DOHH2 (cell line): ENCODE data around the gene PSRC1.
A peak's percentile ranks its signal among the peaks of the same experiment; 100 is the strongest.

Experiments
- H3F3A ChIP-seq: fragments of 200-600 bp; sonication (generic), shearing (Covaris generic); 2 replicates; pipeline ENCODE4 v1.6.0; 2016; ENCODE audit warnings: antibody characterized with exemption, mild to moderate bottlenecking; ENCODE audit not compliant: control insufficient read depth, insufficient read depth
- H3K27ac ChIP-seq: fragments of 200-600 bp; sonication (generic); 2 replicates; pipeline ENCODE4 v1.5.1; 2014; ENCODE audit warnings: low read depth, mild to moderate bottlenecking, low read length, moderate library complexity
- H3K27me3 ChIP-seq: fragments of 200-600 bp; sonication (generic); 2 replicates; pipeline ENCODE4 v1.6.1; 2014; ENCODE audit warnings: mild to moderate bottlenecking, low read length, mixed read lengths; ENCODE audit not compliant: control insufficient read depth
- H3K36me3 ChIP-seq: fragments of 200-600 bp; sonication (generic); 2 replicates; pipeline ENCODE4 v1.6.1; 2014; ENCODE audit warnings: mild to moderate bottlenecking, low read length, moderate library complexity, mixed read lengths; ENCODE audit not compliant: control insufficient read depth
- H3K4me1 ChIP-seq: fragments of 200-600 bp; sonication (generic); 2 replicates; pipeline ENCODE4 v1.6.1; 2014; ENCODE audit warnings: mild to moderate bottlenecking, low read length, mixed read lengths; ENCODE audit not compliant: control insufficient read depth
- H3K4me2 ChIP-seq: fragments of 200-600 bp; sonication (generic); 2 replicates; pipeline ENCODE4 v1.6.0; 2014; ENCODE audit warnings: mild to moderate bottlenecking, low read length, moderate library complexity
- H3K4me3 ChIP-seq: fragments of 200-600 bp; sonication (generic); 2 replicates; pipeline ENCODE4 v1.5.1; 2014; ENCODE audit warnings: mild to moderate bottlenecking, low read length, mixed read lengths
- H3K79me2 ChIP-seq: fragments of 200-600 bp; sonication (generic); 2 replicates; pipeline ENCODE4 v1.6.1; 2014; ENCODE audit warnings: mild to moderate bottlenecking, low read length, mixed read lengths; ENCODE audit not compliant: control insufficient read depth
- H3K9me2 ChIP-seq: fragments of 200-600 bp; sonication (generic); replicated peaks from 2 replicates; pipeline ENCODE4 v1.6.1; 2014; ENCODE audit warnings: mild to moderate bottlenecking, low read length, mixed read lengths; ENCODE audit not compliant: control insufficient read depth
- H3K9me3 ChIP-seq: fragments of 200-600 bp; sonication (generic); 2 replicates; pipeline ENCODE4 v1.6.1; 2014; ENCODE audit warnings: antibody characterized with exemption, low read length, mixed read lengths; ENCODE audit not compliant: control insufficient read depth, insufficient read depth
- H4K20me1 ChIP-seq: fragments of 200-600 bp; sonication (generic); 2 replicates; pipeline ENCODE4 v1.6.0; 2014; ENCODE audit warnings: low read depth, mild to moderate bottlenecking, antibody characterized with exemption, low read length, moderate library complexity; ENCODE audit not compliant: control insufficient read depth, insufficient read depth
- CTCF ChIP-seq: fragments of 200-600 bp; sonication (generic); IDR thresholded peaks from one replicate; pipeline ENCODE4 v1.5.1; 2014; ENCODE audit warnings: antibody characterized with exemption, mild to moderate bottlenecking, low read depth, low read length; ENCODE audit not compliant: poor library complexity, severe bottlenecking
- EZH2phosphoT487 ChIP-seq: fragments of 200-600 bp; sonication (generic); IDR thresholded peaks from 2 replicates; pipeline ENCODE4 v1.6.1; 2017; ENCODE audit warnings: borderline replicate concordance, mild to moderate bottlenecking, antibody characterized with exemption, low read length, moderate library complexity, mixed read lengths

Gene PSRC1

GRCh38 chr1:109296782-109297181, 13.8 kb upstream of the PSRC1 start:
- no peak overlapping the region for H3K27ac ChIP-seq
- H3K4me2 ChIP-seq: no peak overlapping the region
- H4K20me1 ChIP-seq: no peaks in the 10 kb centered on the region
- H3K79me2 ChIP-seq: no peaks in the 10 kb centered on the region
- H3K27me3 ChIP-seq: no peaks in the 10 kb centered on the region
- no peak overlapping the region for H3K4me3 ChIP-seq
- H3K9me2 ChIP-seq: no peaks in the 10 kb centered on the region
- TF ChIP-seq CTCF (no peak), EZH2phosphoT487 (no peak)
- H3K9me3 ChIP-seq: no peaks in the 10 kb centered on the region
- peaks cover 27% of the 10 kb centered on the region for H3K4me1 ChIP-seq
- H3F3A ChIP-seq: no peaks in the 10 kb centered on the region; the same call in 1 of the 2 replicates
- H3K36me3 ChIP-seq: no peaks in the 10 kb centered on the region

- no peak overlapping the region for H3K4me2 ChIP-seq
These were observed 12.9 kb upstream of the PSRC1 start for GRCh38 chr1:109295712-109296415.

GRCh38 chr1:109294481-109294880, 11.5 kb upstream of the PSRC1 start:
- H3K4me1 ChIP-seq: peaks cover 39% of the 10 kb centered on the region
- H3F3A ChIP-seq: no peaks in the 10 kb centered on the region; the same call in 1 of the 2 replicates
- H3K79me2 ChIP-seq: no peaks in the 10 kb centered on the region
- H3K27ac ChIP-seq: peak overlapping the region; percentile 38
- H3K36me3 ChIP-seq: no peaks in the 10 kb centered on the region
- no peaks in the 10 kb centered on the region for H3K9me2 ChIP-seq
- TF ChIP-seq CTCF (no peak), EZH2phosphoT487 (no peak)
- no peaks in the 10 kb centered on the region for H4K20me1 ChIP-seq
- no peaks in the 10 kb centered on the region for H3K27me3 ChIP-seq
- H3K4me3 ChIP-seq: peak overlapping the region; percentile 66
- H3K9me3 ChIP-seq: no peaks in the 10 kb centered on the region
- peak overlapping the region; percentile 91 for H3K4me2 ChIP-seq

More at GRCh38 chr1:109295712-109296415, 12.9 kb upstream of the PSRC1 start:
- H3K27me3 ChIP-seq: no peaks in the 10 kb centered on the region
- no peaks in the 10 kb centered on the region for H3K36me3 ChIP-seq
- no peak overlapping the region for H3K27ac ChIP-seq
- TF ChIP-seq CTCF (no peak), EZH2phosphoT487 (no peak)
- H3K4me3 ChIP-seq: no peak overlapping the region
- H3K79me2 ChIP-seq: no peaks in the 10 kb centered on the region
- H3F3A ChIP-seq: no peaks in the 10 kb centered on the region; the same call in 1 of the 2 replicates
- H3K9me2 ChIP-seq: no peaks in the 10 kb centered on the region
- no peaks in the 10 kb centered on the region for H3K9me3 ChIP-seq
- H4K20me1 ChIP-seq: no peaks in the 10 kb centered on the region
- peaks cover 33% of the 10 kb centered on the region for H3K4me1 ChIP-seq
